Measurements from ENCODE around the gene MID1.

MID1 gene

DNA sequence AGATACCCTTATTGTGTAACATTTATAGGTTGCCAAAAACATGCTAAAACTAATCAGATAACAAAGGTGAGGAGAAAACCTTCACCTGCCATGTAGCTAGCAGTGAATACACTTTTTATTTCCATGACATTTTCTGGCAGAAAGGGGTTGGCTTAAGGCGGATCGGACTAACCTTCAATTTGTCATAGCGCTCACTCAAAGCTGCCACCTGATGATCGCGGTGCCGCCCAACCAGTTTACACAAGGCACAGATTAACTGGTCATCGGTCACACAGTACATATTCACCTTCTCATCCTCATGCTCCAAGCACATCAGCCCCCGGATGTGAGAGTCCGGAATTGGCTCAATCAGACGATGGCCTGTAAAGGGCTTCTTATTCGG, 53.7 kb downstream of the MID1 start:
- H3K4me3 Mint-ChIP-seq, result no peak overlapping the region
- DNase-seq, result no peak
- H3K4me1 Mint-ChIP-seq, result peaks cover 42% of the 10 kb centered on the region
- H3K9me3 Mint-ChIP-seq, result peaks cover 34% of the 10 kb centered on the region
- peaks cover 32% of the 10 kb centered on the region for H3K36me3 Mint-ChIP-seq (ENCODE audit: low read depth)
- H3K27me3 Mint-ChIP-seq (ENCODE audit: low read depth, poor library complexity), result no peaks in the 10 kb centered on the region
- TF ChIP-seq, protein P1, sequence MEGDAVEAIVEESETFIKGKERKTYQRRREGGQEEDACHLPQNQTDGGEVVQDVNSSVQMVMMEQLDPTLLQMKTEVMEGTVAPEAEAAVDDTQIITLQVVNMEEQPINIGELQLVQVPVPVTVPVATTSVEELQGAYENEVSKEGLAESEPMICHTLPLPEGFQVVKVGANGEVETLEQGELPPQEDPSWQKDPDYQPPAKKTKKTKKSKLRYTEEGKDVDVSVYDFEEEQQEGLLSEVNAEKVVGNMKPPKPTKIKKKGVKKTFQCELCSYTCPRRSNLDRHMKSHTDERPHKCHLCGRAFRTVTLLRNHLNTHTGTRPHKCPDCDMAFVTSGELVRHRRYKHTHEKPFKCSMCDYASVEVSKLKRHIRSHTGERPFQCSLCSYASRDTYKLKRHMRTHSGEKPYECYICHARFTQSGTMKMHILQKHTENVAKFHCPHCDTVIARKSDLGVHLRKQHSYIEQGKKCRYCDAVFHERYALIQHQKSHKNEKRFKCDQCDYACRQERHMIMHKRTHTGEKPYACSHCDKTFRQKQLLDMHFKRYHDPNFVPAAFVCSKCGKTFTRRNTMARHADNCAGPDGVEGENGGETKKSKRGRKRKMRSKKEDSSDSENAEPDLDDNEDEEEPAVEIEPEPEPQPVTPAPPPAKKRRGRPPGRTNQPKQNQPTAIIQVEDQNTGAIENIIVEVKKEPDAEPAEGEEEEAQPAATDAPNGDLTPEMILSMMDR (IDR thresholded peaks at IDR 0.05), result no peak
- H3K27ac Mint-ChIP-seq, result peak overlapping the region; percentile 57

DNA sequence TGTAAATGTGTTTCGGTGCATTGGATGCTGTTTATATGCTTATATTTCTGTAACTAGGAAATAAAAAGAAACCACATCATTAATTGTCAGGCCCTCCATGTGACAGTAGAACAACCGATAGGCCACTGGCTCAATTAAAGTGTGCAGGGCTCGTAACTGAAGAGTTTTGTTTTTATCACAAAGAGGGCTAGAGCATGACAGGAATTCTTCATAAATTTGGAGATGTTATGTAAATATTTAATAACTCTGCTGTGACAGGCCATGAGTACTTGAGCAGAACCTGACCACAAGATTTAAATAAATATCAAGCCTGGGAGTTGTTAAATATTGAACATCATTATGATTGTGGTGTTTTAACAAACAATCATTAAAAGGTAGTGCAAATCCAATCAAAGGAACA, 55.9 kb downstream of the MID1 start:
- DNase-seq, result no peak
- TF ChIP-seq, protein P1 (IDR thresholded peaks at IDR 0.05), result no peak
- Mint-ChIP-seq H3K36me3 (ENCODE audit: low read depth) (peaks cover 47% of the 10 kb centered on the region), H3K4me1 (peaks cover 34% of the 10 kb centered on the region), H3K27me3 (ENCODE audit: low read depth, poor library complexity) (no peaks in the 10 kb centered on the region), H3K9me3 (peaks cover 44% of the 10 kb centered on the region), H3K27ac (no peak overlapping the region), H3K4me3 (no peak overlapping the region)

DNA sequence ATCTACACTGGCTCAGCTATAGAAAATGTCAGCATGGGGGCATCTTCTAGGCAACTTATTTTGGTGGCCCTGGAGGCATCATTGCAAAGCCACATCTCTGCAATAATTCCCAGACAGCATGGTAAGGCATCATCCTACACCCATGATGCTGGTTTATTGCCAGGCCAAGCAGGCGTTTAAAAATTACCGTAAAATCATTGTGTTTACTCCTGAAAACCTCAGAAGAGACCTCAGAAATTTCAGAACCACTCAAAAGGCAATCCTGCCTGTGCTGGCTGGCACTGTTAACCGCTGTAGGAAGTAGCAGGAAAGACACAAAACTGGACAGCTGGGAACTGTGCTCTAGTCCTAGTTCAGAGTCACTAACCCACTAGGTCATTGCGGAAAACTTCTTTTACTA, 63.2 kb downstream of the MID1 start:
- no peak overlapping the region for H3K27ac Mint-ChIP-seq
- no peaks in the 10 kb centered on the region for H3K27me3 Mint-ChIP-seq (ENCODE audit: low read depth, poor library complexity)
- TF ChIP-seq, protein P1 (IDR thresholded peaks at IDR 0.05), result no peak
- H3K9me3 Mint-ChIP-seq, result peaks cover 48% of the 10 kb centered on the region
- peaks cover 30% of the 10 kb centered on the region for H3K4me1 Mint-ChIP-seq
- H3K36me3 Mint-ChIP-seq (ENCODE audit: low read depth), result peaks cover 24% of the 10 kb centered on the region
- DNase-seq, result no peak
- H3K4me3 Mint-ChIP-seq, result no peak overlapping the region

DNA sequence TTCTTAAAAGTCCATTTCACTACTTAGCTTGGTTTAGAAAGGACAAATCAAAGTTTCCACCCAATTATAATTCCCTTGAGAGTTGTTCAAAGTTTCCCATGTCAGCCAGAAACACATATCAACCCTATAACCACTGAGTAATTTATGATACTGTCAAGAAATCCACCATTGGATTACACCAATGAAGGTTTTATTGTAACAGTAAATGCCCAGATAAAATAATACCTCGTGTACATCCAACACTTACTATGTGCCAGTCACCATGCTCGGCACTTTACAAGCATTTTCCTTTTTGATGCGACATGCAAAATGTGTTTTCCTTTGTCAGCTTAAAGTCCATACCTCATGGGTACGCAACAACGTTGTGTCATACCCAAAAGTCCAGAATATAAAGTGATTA, 64.0 kb downstream of the MID1 start:
- TF ChIP-seq, protein P1 (IDR thresholded peaks at IDR 0.05), result no peak
- Mint-ChIP-seq H3K4me1 (peaks cover 30% of the 10 kb centered on the region), H3K27ac (peak overlapping the region; percentile 78), H3K9me3 (peaks cover 45% of the 10 kb centered on the region), H3K27me3 (ENCODE audit: low read depth, poor library complexity) (no peaks in the 10 kb centered on the region), H3K4me3 (no peak overlapping the region), H3K36me3 (ENCODE audit: low read depth) (peaks cover 23% of the 10 kb centered on the region)
- DNase-seq, result no peak

DNA sequence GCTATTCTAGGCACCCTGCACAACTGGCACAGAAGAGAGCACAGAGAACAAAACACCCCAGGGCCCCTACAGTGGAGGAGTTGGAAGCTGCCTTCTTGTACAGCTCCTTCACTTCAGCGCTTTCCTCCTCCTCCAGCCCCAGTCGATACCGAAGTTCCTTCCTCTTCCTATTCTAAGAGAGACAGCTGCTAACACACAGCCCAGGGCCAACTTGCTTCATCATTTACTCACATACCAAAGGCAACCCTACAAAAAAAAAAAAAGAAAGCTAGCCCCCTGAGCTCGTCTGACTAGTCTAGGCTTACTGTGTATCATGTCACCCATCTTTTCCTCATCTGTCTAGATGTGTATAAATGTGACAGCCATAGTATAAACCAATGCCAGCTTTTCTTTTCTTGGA, 64.5 kb downstream of the MID1 start:
- H3K27me3 Mint-ChIP-seq (ENCODE audit: low read depth, poor library complexity), result no peaks in the 10 kb centered on the region
- H3K9me3 Mint-ChIP-seq, result peaks cover 41% of the 10 kb centered on the region
- H3K4me3 Mint-ChIP-seq, result no peak overlapping the region
- peaks cover 22% of the 10 kb centered on the region for H3K36me3 Mint-ChIP-seq (ENCODE audit: low read depth)
- DNase-seq, result no peak
- TF ChIP-seq, protein P1 (IDR thresholded peaks at IDR 0.05), result no peak
- peak overlapping the region; percentile 78 for H3K27ac Mint-ChIP-seq
- peaks cover 30% of the 10 kb centered on the region for H3K4me1 Mint-ChIP-seq

DNA sequence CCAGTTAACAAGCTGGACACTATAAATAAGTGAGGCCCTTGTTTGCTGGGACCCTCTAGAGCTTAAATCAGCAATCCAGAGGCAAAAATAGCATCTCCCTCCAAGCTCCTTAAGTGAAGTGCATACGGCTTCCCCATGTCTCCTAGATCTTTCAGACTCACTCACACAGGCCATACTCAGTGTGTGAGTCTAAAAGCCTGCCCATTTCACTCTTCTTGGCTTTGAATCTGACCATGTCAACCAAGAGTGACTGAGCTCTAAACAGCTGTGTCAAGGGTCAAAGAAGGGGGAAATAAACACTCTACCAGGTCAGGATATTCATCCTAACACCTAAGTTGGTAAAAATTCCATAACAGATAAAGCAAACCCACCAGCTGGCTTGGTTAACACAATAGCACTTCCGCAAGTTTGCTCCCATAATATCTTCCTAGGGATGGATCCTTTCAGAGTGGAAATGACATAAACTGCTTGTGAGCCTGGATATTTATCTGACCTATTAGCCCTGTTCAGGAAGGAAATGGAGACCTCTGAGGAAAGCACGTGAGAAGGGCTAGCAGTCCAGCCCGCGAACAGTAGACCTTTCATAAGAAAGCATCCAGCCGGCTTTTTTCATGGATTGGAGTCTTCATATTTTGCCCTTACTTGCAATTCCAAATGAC, 65.6 kb downstream of the MID1 start:
- Mint-ChIP-seq H3K4me1 (peaks cover 30% of the 10 kb centered on the region), H3K9me3 (peaks cover 32% of the 10 kb centered on the region), H3K27me3 (ENCODE audit: low read depth, poor library complexity) (no peaks in the 10 kb centered on the region), H3K27ac (no peak overlapping the region), H3K36me3 (ENCODE audit: low read depth) (peaks cover 13% of the 10 kb centered on the region), H3K4me3 (no peak overlapping the region)
- TF ChIP-seq, protein P1 (IDR thresholded peaks at IDR 0.05), result no peak
- no peak for DNase-seq

All from nephron progenitor cell (in vitro differentiated cells).